ENCODE data around the gene GTF2A1.

DNA sequence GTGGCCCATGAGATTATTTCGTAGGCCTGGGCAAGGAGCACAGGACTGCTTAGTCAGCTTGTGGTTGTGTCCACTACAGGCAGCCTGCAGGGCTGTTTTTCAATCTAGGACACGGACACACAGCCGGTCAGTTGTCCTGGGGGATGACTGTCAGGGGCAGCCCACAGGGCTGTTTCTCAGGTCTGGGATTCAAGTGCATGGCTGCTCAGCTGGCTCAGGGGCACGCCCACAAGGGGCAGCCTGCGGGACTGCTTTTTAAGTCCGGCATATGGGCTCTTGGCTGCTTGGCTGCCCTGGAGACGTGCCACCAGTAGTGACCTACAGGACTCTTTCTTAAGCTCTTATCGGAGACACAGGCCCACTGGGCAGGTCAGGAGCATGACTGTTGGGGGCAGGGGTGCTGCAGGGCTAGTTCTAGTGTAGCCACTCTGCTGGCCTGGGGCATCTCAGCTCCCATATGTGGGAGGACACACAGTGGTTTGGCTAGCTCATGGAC, 26.6 kb upstream of the GTF2A1 start:
- TF ChIP-seq BHLHE40 (IDR thresholded peaks at IDR 0.05; ENCODE audit: borderline replicate concordance) (no peak), SP1 (IDR thresholded peaks at IDR 0.05) (no peak), ZNF384 (IDR thresholded peaks at IDR 0.05) (no peak), FOXM1 (IDR thresholded peaks at IDR 0.05; ENCODE audit: borderline replicate concordance) (no peak), SUZ12 (IDR thresholded peaks at IDR 0.05) (no peak), TARDBP (IDR thresholded peaks at IDR 0.05) (no peak), NFRKB (IDR thresholded peaks at IDR 0.05) (no peak), HDGF (IDR thresholded peaks at IDR 0.05; ENCODE audit: borderline replicate concordance) (no peak), ELF4 (IDR thresholded peaks at IDR 0.05) (no peak), FOXK2 (IDR thresholded peaks at IDR 0.05) (no peak)
- TF ChIP-seq, protein P1, sequence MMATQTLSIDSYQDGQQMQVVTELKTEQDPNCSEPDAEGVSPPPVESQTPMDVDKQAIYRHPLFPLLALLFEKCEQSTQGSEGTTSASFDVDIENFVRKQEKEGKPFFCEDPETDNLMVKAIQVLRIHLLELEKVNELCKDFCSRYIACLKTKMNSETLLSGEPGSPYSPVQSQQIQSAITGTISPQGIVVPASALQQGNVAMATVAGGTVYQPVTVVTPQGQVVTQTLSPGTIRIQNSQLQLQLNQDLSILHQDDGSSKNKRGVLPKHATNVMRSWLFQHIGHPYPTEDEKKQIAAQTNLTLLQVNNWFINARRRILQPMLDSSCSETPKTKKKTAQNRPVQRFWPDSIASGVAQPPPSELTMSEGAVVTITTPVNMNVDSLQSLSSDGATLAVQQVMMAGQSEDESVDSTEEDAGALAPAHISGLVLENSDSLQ (IDR thresholded peaks at IDR 0.05): no peak

Data from HEK293T (cell line).